ENCODE measurements around the gene ANK3.

GRCh38 chr10:60340973-60341372, 48.7 kb downstream of the ANK3 start:
- no peak for TF ChIP-seq ZBTB1 (tag by site-specific recombination; IDR thresholded peaks at IDR 0.05)
- TF ChIP-seq CTCF (tag by site-specific recombination; IDR thresholded peaks at IDR 0.05): no peak
- no peak for TF ChIP-seq ZSCAN5A (tag by site-specific recombination; IDR thresholded peaks at IDR 0.05)
- no peak for TF ChIP-seq ZNF521 (tag by site-specific recombination; IDR thresholded peaks at IDR 0.05)
- no peak for TF ChIP-seq REPIN1 (tag by site-specific recombination; IDR thresholded peaks at IDR 0.05; ENCODE audit: low read depth)
- TF ChIP-seq ZNF530 (tag by site-specific recombination; IDR thresholded peaks at IDR 0.05; ENCODE audit: low read depth): no peak
- TF ChIP-seq SP2 (tag by site-specific recombination; IDR thresholded peaks at IDR 0.05): no peak
